Left lung (tissue), 10 donors: ENCODE measurements around the gene MGAT3. TPM values are rescaled to one million over a fixed set of nuclear protein-coding genes. Genes with fewer than 3 reads are reported as not detected.

ENCODE experiments used
- ATAC-seq: fragments of 200-7000 bp; cut with Tn5 transposase; one replicate; pipeline ENCODE4 v1.9.1; 2020; ENCODE audit warnings: moderate library complexity
- DNase-seq, 4 donors: peaks; one replicate each; pipeline ENCODE4 v3.0.0-alpha.2; 2013 to 2020
- H3K27ac ChIP-seq, 2 donors: fragments of 200-600 bp; sonication (generic) in 1 of 2; one replicate each; pipeline versions ENCODE4 v1.5.0 to v1.8.0; 2020 to 2021
- H3K27me3 ChIP-seq, 2 donors: fragments of 200-600 bp; sonication (generic) in 1 of 2; one replicate each; pipeline versions ENCODE4 v1.5.0 to v1.8.0; 2020 to 2021
- H3K36me3 ChIP-seq, 2 donors: fragments of 200-600 bp; sonication (generic) in 1 of 2; one replicate each; pipeline versions ENCODE4 v1.5.0 to v1.8.0; 2020 to 2021
- H3K4me1 ChIP-seq, 2 donors: fragments of 200-600 bp; one replicate each; pipeline ENCODE4 v1.8.0; 2021
- H3K4me3 ChIP-seq, 2 donors: fragments of 200-600 bp; sonication (generic) in 1 of 2; one replicate each; pipeline versions ENCODE4 v1.5.0 to v1.8.0; 2020 to 2021; ENCODE audit warnings: mild to moderate bottlenecking in 1 of 2
- H3K9me3 ChIP-seq, 2 donors: fragments of 200-600 bp; sonication (generic) in 1 of 2; one replicate each; pipeline versions ENCODE4 v1.5.0 to v1.8.0; 2020 to 2021
- intact Hi-C, 2 donors: fragments of 100-400 bp; cut with DNase I; formaldehyde crosslinking; loops; one replicate each; pipeline versions ENCODE4 v1.11.2 to v1.14.2; 2022
- polyA plus RNA-seq, 6 donors: library from polyadenylated mRNA; unstranded; fragments of 120-200 nt; gene quantifications; one replicate each; pipeline ENCODE4 v1.2.1, GENCODE V29; 2013; ENCODE audit not compliant: insufficient read length in 6 of 6
- total RNA-seq, 2 donors: library from RNA; stranded (reverse); fragmentation: NEBNext Ultra II Directional; extraction: Animal tissue kit (Norgen Biotek cat#: 25700); gene quantifications; one replicate each; pipeline ENCODE4 v1.2.1, GENCODE V29; 2021
- TF ChIP-seq, protein P1 (sequence below), 2 donors: fragments of 200-600 bp; sonication (generic) in 1 of 2; IDR thresholded peaks; one replicate each; pipeline versions ENCODE4 v1.5.0 to v1.8.0; 2021; ENCODE audit warnings: antibody characterized with exemption in 2 of 2
- donor health status: DM: no; HTN: yes; CAD: no.
- donor health status: DM: no; HTN: no; CAD: no.

The MGAT3 gene
- total and polyA plus RNA-seq, 8 donors: 6.7 to 21.2 (median 13.4) TPM

DNA sequence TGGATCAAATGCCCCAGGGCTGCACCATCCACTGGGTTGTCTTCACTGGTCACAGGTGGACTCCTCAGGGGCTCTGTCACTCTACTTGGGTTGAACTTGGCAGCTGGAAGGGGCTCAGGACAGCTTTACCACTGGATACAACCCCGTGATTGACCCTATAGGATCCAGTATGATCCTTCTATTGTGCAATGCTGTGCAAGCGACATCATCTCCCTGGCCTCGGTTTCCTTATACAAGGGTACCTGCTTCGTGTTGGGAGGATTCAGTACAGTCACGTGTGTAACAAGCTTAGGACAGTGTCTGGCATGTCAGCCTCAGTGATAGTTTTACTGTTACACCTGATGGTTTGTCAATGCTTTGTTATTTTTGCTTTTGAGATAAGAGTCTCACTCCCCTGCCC lies 24.8 kb downstream of the MGAT3 start:
- intact Hi-C loops: no loop called here
- no peak for ATAC-seq

DNA sequence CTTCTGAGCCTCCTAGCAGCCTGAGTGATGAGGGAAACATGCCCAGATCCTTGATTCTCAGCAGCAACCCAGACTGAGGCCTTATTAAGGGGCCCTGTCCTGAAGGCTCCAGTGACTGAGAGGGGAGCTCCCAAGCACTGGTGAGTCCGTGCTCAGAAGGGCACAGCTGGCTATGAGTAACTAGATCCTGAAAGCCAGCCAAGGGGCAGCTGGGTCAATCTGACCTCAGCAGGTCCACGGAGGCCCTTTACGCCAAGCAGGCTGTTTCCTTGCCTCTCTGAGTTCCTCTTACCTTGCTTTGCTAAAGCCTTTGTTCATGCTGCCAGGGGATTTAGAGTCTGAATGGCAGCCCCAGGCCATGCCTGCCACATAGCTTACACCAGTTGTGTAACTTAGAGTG lies 26.0 kb downstream of the MGAT3 start:
- Histone ChIP-seq H3K27me3 (no peaks in the 10 kb centered on the region), H3K9me3 (no peaks in the 10 kb centered on the region), H3K27ac (no peak overlapping the region), H3K4me3 (no peak overlapping the region), H3K36me3 (no peaks in the 10 kb centered on the region), H3K4me1 (no peaks in the 10 kb centered on the region)
- ATAC-seq (no peak), DNase-seq (no peak)
- intact Hi-C loops: no loop called here
- TF ChIP-seq, protein P1, sequence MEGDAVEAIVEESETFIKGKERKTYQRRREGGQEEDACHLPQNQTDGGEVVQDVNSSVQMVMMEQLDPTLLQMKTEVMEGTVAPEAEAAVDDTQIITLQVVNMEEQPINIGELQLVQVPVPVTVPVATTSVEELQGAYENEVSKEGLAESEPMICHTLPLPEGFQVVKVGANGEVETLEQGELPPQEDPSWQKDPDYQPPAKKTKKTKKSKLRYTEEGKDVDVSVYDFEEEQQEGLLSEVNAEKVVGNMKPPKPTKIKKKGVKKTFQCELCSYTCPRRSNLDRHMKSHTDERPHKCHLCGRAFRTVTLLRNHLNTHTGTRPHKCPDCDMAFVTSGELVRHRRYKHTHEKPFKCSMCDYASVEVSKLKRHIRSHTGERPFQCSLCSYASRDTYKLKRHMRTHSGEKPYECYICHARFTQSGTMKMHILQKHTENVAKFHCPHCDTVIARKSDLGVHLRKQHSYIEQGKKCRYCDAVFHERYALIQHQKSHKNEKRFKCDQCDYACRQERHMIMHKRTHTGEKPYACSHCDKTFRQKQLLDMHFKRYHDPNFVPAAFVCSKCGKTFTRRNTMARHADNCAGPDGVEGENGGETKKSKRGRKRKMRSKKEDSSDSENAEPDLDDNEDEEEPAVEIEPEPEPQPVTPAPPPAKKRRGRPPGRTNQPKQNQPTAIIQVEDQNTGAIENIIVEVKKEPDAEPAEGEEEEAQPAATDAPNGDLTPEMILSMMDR (IDR thresholded peaks at IDR 0.05): no peak

More for the DNA sequence above, 24.8 kb downstream of the MGAT3 start:
- no peaks in the 10 kb centered on the region for H3K36me3 ChIP-seq
- no peak overlapping the region for H3K4me3 ChIP-seq
- no peaks in the 10 kb centered on the region for H3K9me3 ChIP-seq
- no peaks in the 10 kb centered on the region for H3K4me1 ChIP-seq
- H3K27ac ChIP-seq: no peak overlapping the region
- no peaks in the 10 kb centered on the region for H3K27me3 ChIP-seq
- no peak for DNase-seq
- TF ChIP-seq, protein P1 (IDR thresholded peaks at IDR 0.05): no peak

DNA sequence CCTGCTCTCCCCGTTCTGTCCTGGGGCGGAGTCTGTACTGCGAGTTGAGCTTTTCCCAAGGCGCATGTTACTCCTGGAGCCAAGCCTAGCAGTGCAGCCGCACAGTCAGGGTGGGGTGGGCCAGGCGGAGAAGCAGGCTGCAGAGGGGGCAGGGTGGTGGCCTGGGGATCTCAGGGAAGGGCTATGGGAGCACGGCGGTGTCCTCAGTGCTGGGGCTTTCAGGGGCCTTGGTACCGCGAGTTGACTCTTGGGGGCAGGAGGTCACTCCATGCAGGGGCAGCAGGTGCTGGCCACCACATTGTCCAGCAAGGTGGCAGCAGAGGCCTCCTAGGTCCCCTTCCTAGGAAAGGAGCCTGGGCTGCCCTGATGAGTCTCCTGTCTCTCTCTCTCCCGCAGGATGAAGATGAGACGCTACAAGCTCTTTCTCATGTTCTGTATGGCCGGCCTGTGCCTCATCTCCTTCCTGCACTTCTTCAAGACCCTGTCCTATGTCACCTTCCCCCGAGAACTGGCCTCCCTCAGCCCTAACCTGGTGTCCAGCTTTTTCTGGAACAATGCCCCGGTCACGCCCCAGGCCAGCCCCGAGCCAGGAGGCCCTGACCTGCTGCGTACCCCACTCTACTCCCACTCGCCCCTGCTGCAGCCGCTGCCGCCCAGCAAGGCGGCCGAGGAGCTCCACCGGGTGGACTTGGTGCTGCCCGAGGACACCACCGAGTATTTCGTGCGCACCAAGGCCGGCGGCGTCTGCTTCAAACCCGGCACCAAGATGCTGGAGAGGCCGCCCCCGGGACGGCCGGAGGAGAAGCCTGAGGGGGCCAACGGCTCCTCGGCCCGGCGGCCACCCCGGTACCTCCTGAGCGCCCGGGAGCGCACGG lies 30.4 kb downstream of the MGAT3 start:
- TF ChIP-seq, protein P1 (IDR thresholded peaks at IDR 0.05): no peak
- ATAC-seq: no peak
- Histone ChIP-seq H3K36me3 (no peaks in the 10 kb centered on the region), H3K9me3 (no peaks in the 10 kb centered on the region), H3K4me1 (peaks cover 0 to 13% of the 10 kb centered on the region in 2 donors), H3K4me3 (no peak overlapping the region), H3K27ac (no peak overlapping the region), H3K27me3 (no peaks in the 10 kb centered on the region)
- intact Hi-C loops: no loop called here
- no peak for DNase-seq

DNA sequence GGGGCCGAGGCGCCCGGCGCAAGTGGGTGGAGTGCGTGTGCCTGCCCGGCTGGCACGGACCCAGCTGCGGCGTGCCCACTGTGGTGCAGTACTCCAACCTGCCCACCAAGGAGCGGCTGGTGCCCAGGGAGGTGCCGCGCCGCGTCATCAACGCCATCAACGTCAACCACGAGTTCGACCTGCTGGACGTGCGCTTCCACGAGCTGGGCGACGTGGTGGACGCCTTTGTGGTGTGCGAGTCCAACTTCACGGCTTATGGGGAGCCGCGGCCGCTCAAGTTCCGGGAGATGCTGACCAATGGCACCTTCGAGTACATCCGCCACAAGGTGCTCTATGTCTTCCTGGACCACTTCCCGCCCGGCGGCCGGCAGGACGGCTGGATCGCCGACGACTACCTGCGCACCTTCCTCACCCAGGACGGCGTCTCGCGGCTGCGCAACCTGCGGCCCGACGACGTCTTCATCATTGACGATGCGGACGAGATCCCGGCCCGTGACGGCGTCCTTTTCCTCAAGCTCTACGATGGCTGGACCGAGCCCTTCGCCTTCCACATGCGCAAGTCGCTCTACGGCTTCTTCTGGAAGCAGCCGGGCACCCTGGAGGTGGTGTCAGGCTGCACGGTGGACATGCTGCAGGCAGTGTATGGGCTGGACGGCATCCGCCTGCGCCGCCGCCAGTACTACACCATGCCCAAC lies 31.2 kb downstream of the MGAT3 start:
- H3K9me3 ChIP-seq: no peaks in the 10 kb centered on the region
- TF ChIP-seq, protein P1 (IDR thresholded peaks at IDR 0.05): no peak
- no peak overlapping the region for H3K4me3 ChIP-seq
- no peak for ATAC-seq
- H3K27ac ChIP-seq: no peak overlapping the region
- H3K27me3 ChIP-seq: no peaks in the 10 kb centered on the region
- intact Hi-C loops: no loop called here
- H3K36me3 ChIP-seq: no peaks in the 10 kb centered on the region
- H3K4me1 ChIP-seq: peaks cover 0 to 13% of the 10 kb centered on the region in 2 donors
- no peak for DNase-seq

DNA sequence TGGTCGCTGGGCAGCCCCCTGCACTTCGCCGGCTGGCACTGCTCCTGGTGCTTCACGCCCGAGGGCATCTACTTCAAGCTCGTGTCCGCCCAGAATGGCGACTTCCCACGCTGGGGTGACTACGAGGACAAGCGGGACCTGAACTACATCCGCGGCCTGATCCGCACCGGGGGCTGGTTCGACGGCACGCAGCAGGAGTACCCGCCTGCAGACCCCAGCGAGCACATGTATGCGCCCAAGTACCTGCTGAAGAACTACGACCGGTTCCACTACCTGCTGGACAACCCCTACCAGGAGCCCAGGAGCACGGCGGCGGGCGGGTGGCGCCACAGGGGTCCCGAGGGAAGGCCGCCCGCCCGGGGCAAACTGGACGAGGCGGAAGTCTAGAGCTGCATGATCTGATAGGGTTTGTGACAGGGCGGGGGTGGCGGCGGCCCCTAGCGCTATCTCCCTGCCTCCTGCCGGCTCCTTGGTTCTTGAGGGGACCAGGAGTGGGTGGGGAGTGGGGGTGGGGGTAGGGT lies 31.8 kb downstream of the MGAT3 start:
- ATAC-seq (no peak), DNase-seq (no peak)
- H3K36me3 ChIP-seq: no peaks in the 10 kb centered on the region
- H3K27ac ChIP-seq: no peak overlapping the region
- TF ChIP-seq, protein P1 (IDR thresholded peaks at IDR 0.05): no peak
- no peak overlapping the region for H3K4me3 ChIP-seq
- peaks cover 0 to 15% of the 10 kb centered on the region in 2 donors for H3K4me1 ChIP-seq
- intact Hi-C loops: no loop called here
- H3K9me3 ChIP-seq: no peaks in the 10 kb centered on the region
- H3K27me3 ChIP-seq: no peaks in the 10 kb centered on the region
